ENCODE data around the gene PRH1.

DNA sequence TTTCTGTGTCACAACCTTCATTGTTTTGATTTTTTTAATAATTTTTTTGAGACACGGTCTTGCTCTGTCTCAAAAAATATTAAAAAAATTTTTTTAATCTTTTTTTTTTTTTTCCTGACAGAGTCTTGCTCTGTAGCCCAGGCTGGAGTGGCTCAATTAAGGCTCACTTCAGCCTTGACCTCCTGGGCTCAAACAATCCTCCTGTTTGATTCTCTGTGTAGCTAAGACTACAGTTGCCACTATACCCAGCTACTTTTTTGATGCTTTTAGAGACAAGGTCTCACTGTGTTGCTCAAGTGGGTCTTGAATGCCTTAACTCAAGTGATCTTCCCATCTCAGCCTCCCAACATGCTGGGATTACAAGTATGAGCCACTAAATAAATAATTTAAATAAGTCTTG is 35.8 kb upstream of the PRH1 start:
- TF ChIP-seq, protein P1, sequence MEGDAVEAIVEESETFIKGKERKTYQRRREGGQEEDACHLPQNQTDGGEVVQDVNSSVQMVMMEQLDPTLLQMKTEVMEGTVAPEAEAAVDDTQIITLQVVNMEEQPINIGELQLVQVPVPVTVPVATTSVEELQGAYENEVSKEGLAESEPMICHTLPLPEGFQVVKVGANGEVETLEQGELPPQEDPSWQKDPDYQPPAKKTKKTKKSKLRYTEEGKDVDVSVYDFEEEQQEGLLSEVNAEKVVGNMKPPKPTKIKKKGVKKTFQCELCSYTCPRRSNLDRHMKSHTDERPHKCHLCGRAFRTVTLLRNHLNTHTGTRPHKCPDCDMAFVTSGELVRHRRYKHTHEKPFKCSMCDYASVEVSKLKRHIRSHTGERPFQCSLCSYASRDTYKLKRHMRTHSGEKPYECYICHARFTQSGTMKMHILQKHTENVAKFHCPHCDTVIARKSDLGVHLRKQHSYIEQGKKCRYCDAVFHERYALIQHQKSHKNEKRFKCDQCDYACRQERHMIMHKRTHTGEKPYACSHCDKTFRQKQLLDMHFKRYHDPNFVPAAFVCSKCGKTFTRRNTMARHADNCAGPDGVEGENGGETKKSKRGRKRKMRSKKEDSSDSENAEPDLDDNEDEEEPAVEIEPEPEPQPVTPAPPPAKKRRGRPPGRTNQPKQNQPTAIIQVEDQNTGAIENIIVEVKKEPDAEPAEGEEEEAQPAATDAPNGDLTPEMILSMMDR (IDR thresholded peaks at IDR 0.05; ENCODE audit: poor library complexity) = no peak
- no peak for TF ChIP-seq EZH2phosphoT487 (IDR thresholded peaks at IDR 0.05; ENCODE audit: low read depth, severe bottlenecking, unreplicated experiment)
- no peak for TF ChIP-seq EZH2 (IDR thresholded peaks at IDR 0.05; ENCODE audit: borderline replicate concordance)

Measured in hepatocyte (in vitro differentiated cells).